ENCODE results near the gene LYRM1.
"Not testable (repeated sequence)": the region's sequence is repeated elsewhere in the genome, so short reads cannot be mapped to it uniquely, and the experiment has no call there.

LYRM1 gene

GRCh38 chr16:20925751-20926150 lies 25.2 kb downstream of the LYRM1 start:
- DNase-seq (ENCODE audit: low spot score): no peak
- in situ Hi-C loops (cut with MboI; ENCODE audit: low sequenced_read_pairs, unreplicated experiment): no loop called here
- no peak for TF ChIP-seq CTCF (IDR thresholded peaks at IDR 0.05; ENCODE audit: borderline replicate concordance, control extremely low read depth, extremely low read depth, insufficient read depth, missing control alignments)

- in situ Hi-C loops (cut with MboI; ENCODE audit: low sequenced_read_pairs, unreplicated experiment): no loop called here
- peak; percentile 38 for DNase-seq (ENCODE audit: low spot score)
- no peak for TF ChIP-seq CTCF (IDR thresholded peaks at IDR 0.05; ENCODE audit: borderline replicate concordance, control extremely low read depth, extremely low read depth, insufficient read depth, missing control alignments)
Observed at GRCh38 chr16:20928774-20929411, 28.3 kb downstream of the LYRM1 start.

GRCh38 chr16:20929676-20930364 lies 29.2 kb downstream of the LYRM1 start:
- DNase-seq (ENCODE audit: low spot score): peak; percentile 40
- in situ Hi-C loops (cut with MboI; ENCODE audit: low sequenced_read_pairs, unreplicated experiment): not testable (repeated sequence)

- no peak for DNase-seq (ENCODE audit: low spot score)
- in situ Hi-C loops (cut with MboI; ENCODE audit: low sequenced_read_pairs, unreplicated experiment): no loop called here
- no peak for TF ChIP-seq CTCF (IDR thresholded peaks at IDR 0.05; ENCODE audit: borderline replicate concordance, control extremely low read depth, extremely low read depth, insufficient read depth, missing control alignments)
Observed at GRCh38 chr16:20930365-20930690, 29.8 kb downstream of the LYRM1 start.

- DNase-seq (ENCODE audit: low spot score): no peak
- in situ Hi-C loops (cut with MboI; ENCODE audit: low sequenced_read_pairs, unreplicated experiment): no loop called here
- no peak for TF ChIP-seq CTCF (IDR thresholded peaks at IDR 0.05; ENCODE audit: borderline replicate concordance, control extremely low read depth, extremely low read depth, insufficient read depth, missing control alignments)
Observed at GRCh38 chr16:20931066-20931600, 30.6 kb downstream of the LYRM1 start.

- no peak for DNase-seq (ENCODE audit: low spot score)
- no peak for TF ChIP-seq CTCF (IDR thresholded peaks at IDR 0.05; ENCODE audit: borderline replicate concordance, control extremely low read depth, extremely low read depth, insufficient read depth, missing control alignments)
- in situ Hi-C loops (cut with MboI; ENCODE audit: low sequenced_read_pairs, unreplicated experiment): no loop called here
Observed at GRCh38 chr16:20933589-20933988, 33.0 kb downstream of the LYRM1 start.

GRCh38 chr16:20937736-20938135 lies 37.2 kb downstream of the LYRM1 start:
- no peak for DNase-seq (ENCODE audit: low spot score)
- in situ Hi-C loops (cut with MboI; ENCODE audit: low sequenced_read_pairs, unreplicated experiment): no loop called here
- no peak for TF ChIP-seq CTCF (IDR thresholded peaks at IDR 0.05; ENCODE audit: borderline replicate concordance, control extremely low read depth, extremely low read depth, insufficient read depth, missing control alignments)
